ENCODE results near the gene ZBTB1. TPM values are rescaled to one million over a fixed set of nuclear protein-coding genes. Genes with fewer than 3 reads are reported as not detected.
"Not testable (repeated sequence)": the region's sequence is repeated elsewhere in the genome, so short reads cannot be mapped to it uniquely, and the experiment has no call there.

Gene ZBTB1
- total and polyA plus RNA-seq, 2 experiments from 2014 or later = 37.5 to 60.0 TPM

DNA sequence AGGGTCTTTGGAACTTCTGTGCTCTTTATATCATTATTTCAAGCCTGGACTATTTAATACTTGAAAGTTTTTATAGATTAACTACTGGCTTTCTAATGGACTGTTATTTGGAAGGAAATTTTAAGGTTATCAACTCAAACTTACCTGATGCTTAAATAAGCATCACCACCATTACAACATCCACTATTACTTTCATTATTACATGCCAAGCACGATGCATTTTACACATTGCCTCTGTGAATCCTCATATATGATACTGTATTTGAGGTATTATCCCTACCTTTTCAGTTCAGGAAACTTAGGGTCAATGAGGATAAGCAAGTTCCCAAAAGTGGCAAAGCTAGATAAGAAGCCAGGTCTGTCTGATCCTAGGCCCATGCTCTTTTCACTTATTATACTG is 12.4 kb downstream of the ZBTB1 start:
- Histone ChIP-seq H2AFZ (no peak overlapping the region), H3K4me3 (no peak overlapping the region), H3K9me3 (ENCODE audit: low read depth) (no peaks in the 10 kb centered on the region), H3F3A (ENCODE audit: insufficient read depth) (peaks cover 42% of the 10 kb centered on the region), H3K27ac (no peak overlapping the region), H3K9me2 (ENCODE audit: insufficient read depth) (no peaks in the 10 kb centered on the region), H3K4me2 (ENCODE audit: unreplicated experiment) (no peak overlapping the region), H3K4me1 (ENCODE audit: insufficient read depth) (peaks cover 13% of the 10 kb centered on the region), H3K27me3 (replicated peaks; ENCODE audit: insufficient read depth) (no peaks in the 10 kb centered on the region), H3K36me3 (ENCODE audit: low read depth) (peaks cover 6% of the 10 kb centered on the region; the same call in 1 of the 2 replicates), H4K20me1 (ENCODE audit: insufficient read depth) (peaks cover 58% of the 10 kb centered on the region), H3K79me2 (ENCODE audit: insufficient read depth) (peaks cover 100% of the 10 kb centered on the region), H3K9ac (no peak overlapping the region)
- in situ Hi-C loops (cut with MboI) = no loop called here
- TF ChIP-seq EZH2 (IDR thresholded peaks at IDR 0.05; ENCODE audit: insufficient read depth, poor library complexity, severe bottlenecking) (no peak), EZH2phosphoT487 (IDR thresholded peaks at IDR 0.05; ENCODE audit: insufficient read depth, low read depth) (no peak)
- WGBS, 2 experiments (ENCODE audit: low coverage in 1 of 2, low lambda C conversion rate in 2 of 2, missing lambda C conversion rate in 2 of 2) = 92 to 100% methylated on average over 1 of the region's 1 CpG
- no peak for DNase-seq

DNA sequence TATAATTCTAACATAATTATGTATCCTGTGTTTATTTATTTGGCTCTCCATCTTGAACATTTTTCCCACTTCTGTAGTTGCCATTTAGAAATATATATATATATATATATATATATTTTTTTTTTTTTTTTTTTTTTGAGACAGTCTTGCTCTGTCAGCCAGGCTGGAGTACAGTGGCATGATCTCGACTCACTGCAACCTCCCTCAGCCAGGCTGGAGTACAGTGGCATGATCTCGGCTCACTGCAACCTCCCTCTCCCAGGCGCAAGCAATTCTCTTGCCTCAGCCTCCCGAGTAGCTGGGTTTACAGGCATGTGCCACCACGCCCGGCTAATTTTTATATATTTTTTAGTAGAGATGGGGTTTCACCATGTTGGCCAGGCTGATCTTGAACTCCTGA is 13.1 kb downstream of the ZBTB1 start:
- H3K27me3 ChIP-seq (replicated peaks; ENCODE audit: insufficient read depth); H3K27ac ChIP-seq; in situ Hi-C loops (cut with MboI); H3K4me3 ChIP-seq; H2AFZ ChIP-seq; H3K9me3 ChIP-seq (ENCODE audit: low read depth); H3K9me2 ChIP-seq (ENCODE audit: insufficient read depth); DNase-seq; H3K4me2 ChIP-seq (ENCODE audit: unreplicated experiment); H3K9ac ChIP-seq: not testable (repeated sequence)
- peaks cover 45% of the 10 kb centered on the region for H3F3A ChIP-seq (ENCODE audit: insufficient read depth)
- peaks cover 51% of the 10 kb centered on the region for H4K20me1 ChIP-seq (ENCODE audit: insufficient read depth)
- peaks cover 13% of the 10 kb centered on the region for H3K4me1 ChIP-seq (ENCODE audit: insufficient read depth)
- H3K36me3 ChIP-seq (ENCODE audit: low read depth) = peaks cover 13% of the 10 kb centered on the region
- H3K79me2 ChIP-seq (ENCODE audit: insufficient read depth) = peaks cover 100% of the 10 kb centered on the region
- 91 to 97% methylated on average over 6 of the region's 6 CpGs for WGBS, 2 experiments (ENCODE audit: low coverage in 1 of 2, low lambda C conversion rate in 2 of 2, missing lambda C conversion rate in 2 of 2)

DNA sequence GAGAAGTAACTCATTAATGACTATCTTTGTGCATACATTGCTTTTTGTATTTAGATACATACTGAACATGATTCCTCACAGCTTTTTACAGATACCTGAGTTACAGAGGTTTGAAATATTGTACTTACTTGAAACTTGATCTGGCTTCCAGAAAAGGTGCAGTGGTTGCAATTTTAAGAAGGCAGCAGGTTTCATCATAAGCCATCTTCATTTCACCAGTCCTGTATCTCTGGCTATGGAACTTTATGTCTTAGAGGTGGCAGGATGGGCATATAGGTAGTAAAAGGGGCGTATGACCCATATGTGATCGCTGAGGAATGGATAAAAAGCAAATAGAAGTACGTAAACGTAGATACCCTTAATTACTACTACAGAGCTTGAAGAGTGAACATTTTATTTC is 13.7 kb downstream of the ZBTB1 start:
- Histone ChIP-seq H3K9me3 (ENCODE audit: low read depth) (no peaks in the 10 kb centered on the region), H3K79me2 (ENCODE audit: insufficient read depth) (peaks cover 100% of the 10 kb centered on the region), H3K4me1 (ENCODE audit: insufficient read depth) (peaks cover 13% of the 10 kb centered on the region), H3K4me2 (ENCODE audit: unreplicated experiment) (no peak overlapping the region), H3F3A (ENCODE audit: insufficient read depth) (peaks cover 43% of the 10 kb centered on the region), H4K20me1 (ENCODE audit: insufficient read depth) (peaks cover 51% of the 10 kb centered on the region), H2AFZ (no peak overlapping the region), H3K9ac (no peak overlapping the region), H3K27ac (no peak overlapping the region), H3K4me3 (no peak overlapping the region), H3K9me2 (ENCODE audit: insufficient read depth) (no peaks in the 10 kb centered on the region), H3K27me3 (replicated peaks; ENCODE audit: insufficient read depth) (no peaks in the 10 kb centered on the region), H3K36me3 (ENCODE audit: low read depth) (peaks cover 19% of the 10 kb centered on the region)
- in situ Hi-C loops (cut with MboI) = no loop called here
- no peak for TF ChIP-seq EZH2 (IDR thresholded peaks at IDR 0.05; ENCODE audit: insufficient read depth, poor library complexity, severe bottlenecking)
- no peak for TF ChIP-seq EZH2phosphoT487 (IDR thresholded peaks at IDR 0.05; ENCODE audit: insufficient read depth, low read depth)
- 91 to 92% methylated on average over 4 of the region's 4 CpGs for WGBS, 2 experiments (ENCODE audit: low coverage in 1 of 2, low lambda C conversion rate in 2 of 2, missing lambda C conversion rate in 2 of 2)
- no peak for DNase-seq

DNA sequence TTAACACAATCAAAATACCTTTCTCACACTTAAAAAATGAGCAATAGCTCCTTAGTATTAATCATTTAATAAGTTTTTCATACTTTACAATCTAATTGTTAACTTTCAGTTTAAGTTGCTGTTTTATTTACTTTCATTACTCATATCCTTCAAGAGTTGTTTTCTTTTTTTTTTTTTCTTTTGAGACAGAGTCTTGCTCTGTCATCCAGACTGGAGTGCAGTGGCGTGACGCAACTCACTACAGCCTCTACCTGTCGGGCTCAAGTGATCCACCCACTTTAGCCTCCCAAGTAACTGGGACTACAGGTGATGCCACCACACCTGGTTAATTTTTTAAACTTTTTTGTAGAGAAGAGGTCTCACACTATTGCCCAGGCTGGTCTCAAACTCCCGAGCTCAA is 16.1 kb downstream of the ZBTB1 start:
- 96 to 97% methylated on average over 4 of the region's 4 CpGs for WGBS, 2 experiments (ENCODE audit: low coverage in 1 of 2, low lambda C conversion rate in 2 of 2, missing lambda C conversion rate in 2 of 2)
- H3K9me2 ChIP-seq (ENCODE audit: insufficient read depth) = no peaks in the 10 kb centered on the region

More for the DNA sequence above, 16.1 kb downstream of the ZBTB1 start:
- no peaks in the 10 kb centered on the region for H3K27me3 ChIP-seq (replicated peaks; ENCODE audit: insufficient read depth)
- no peak overlapping the region for H2AFZ ChIP-seq
- no peak overlapping the region for H3K4me2 ChIP-seq (ENCODE audit: unreplicated experiment)
- in situ Hi-C loops (cut with MboI) = no loop called here
- no peak overlapping the region for H3K4me3 ChIP-seq
- H3K4me1 ChIP-seq (ENCODE audit: insufficient read depth) = no peaks in the 10 kb centered on the region
- H3K27ac ChIP-seq = no peak overlapping the region
- no peaks in the 10 kb centered on the region for H3K9me3 ChIP-seq (ENCODE audit: low read depth)
- H3K79me2 ChIP-seq (ENCODE audit: insufficient read depth) = peaks cover 100% of the 10 kb centered on the region
- TF ChIP-seq EZH2 (IDR thresholded peaks at IDR 0.05; ENCODE audit: insufficient read depth, poor library complexity, severe bottlenecking) = no peak
- TF ChIP-seq EZH2phosphoT487 (IDR thresholded peaks at IDR 0.05; ENCODE audit: insufficient read depth, low read depth) = no peak
- peaks cover 37% of the 10 kb centered on the region for H4K20me1 ChIP-seq (ENCODE audit: insufficient read depth)
- H3K36me3 ChIP-seq (ENCODE audit: low read depth) = peaks cover 39% of the 10 kb centered on the region
- no peak overlapping the region for H3K9ac ChIP-seq
- peaks cover 35% of the 10 kb centered on the region; the same call in 1 of the 2 replicates for H3F3A ChIP-seq (ENCODE audit: insufficient read depth)
- no peak for DNase-seq
